NCI-H1694 treated with DMSO at 0.1 percent for 48 hours (cell line): ENCODE measurements around the gene PANK3.
"Not testable (repeated sequence)": the region's sequence is repeated elsewhere in the genome, so short reads cannot be mapped to it uniquely, and the experiment has no call there.

Experiments used
- DNase-seq: peaks from one replicate; lab custom pipeline; 2025; lab: John Stamatoyannopoulos, UW

The PANK3 gene

DNA sequence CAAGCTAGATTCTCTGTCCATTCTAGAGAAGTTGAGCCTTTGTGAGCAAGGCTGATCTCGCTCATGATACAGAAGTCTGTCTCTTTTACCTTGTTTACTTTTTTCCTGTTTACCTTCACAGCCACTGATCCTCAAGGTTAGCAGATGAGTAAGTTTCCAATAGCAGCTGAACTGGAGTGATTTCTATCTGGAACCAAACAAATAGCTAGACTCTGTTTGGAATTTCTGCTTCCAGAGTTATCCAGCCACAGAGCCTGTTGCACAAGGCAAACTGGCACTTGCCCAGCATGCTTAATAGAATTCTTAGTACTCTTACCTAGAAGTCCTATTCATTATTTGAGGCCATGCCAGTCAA lies 12.8 kb upstream of the PANK3 start:
- no peak for DNase-seq

DNA sequence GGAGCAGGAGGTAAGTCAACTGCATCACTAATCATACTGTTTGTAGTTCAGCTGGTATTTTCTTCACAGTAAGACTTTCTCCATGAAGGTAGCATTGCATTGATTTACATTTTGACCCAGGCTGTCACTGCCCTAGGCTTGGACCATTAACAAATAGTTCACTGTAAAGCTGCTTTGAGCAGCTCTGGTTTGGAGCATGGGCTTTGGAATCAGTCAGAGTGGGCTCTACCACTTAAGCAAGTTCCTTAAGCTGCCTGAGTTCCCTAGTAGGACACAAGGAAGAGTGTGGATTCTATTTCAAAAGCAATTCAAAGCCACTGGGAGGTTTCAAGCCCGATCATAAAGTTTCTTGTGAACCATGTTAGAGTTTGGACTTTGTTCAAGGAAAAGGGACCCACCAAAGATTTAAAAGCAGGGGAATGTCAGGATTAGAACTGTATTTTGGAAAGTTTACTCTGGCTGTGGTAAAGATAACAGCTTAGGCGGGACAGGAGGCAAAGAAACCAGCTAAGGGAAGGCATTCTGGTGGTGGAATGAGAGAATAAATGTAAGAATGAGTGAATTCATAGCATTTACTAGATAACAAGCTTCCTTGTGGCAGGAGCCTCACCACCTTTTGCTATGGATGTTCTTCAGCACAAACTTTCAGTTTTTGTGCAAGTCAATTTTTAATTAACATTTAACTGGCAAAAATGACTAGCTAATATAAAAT lies 12.3 kb upstream of the PANK3 start:
- DNase-seq: no peak

DNA sequence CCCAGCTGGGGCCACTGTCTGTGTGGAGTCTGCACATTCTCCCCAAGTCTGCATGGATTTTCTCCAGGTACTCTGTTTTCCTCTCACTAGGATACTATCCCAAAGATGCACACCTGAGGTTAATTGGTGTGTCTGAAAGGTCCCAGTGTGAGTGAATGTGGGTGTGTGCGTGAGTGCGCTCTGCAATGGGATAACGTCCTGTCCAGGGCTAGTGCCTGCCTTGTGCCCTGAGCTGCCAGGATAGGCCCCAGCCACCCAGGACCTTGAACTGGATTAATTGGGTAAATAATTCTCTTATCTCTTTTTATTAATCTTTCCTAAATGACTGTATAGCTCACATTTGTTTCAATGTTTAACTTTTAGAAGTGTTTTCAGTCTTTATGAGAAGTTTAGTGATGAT lies 11.5 kb upstream of the PANK3 start:
- no peak for DNase-seq

- DNase-seq: no peak
Observed at GRCh38 chr5:168587987-168588386, 8.8 kb upstream of the PANK3 start.

DNA sequence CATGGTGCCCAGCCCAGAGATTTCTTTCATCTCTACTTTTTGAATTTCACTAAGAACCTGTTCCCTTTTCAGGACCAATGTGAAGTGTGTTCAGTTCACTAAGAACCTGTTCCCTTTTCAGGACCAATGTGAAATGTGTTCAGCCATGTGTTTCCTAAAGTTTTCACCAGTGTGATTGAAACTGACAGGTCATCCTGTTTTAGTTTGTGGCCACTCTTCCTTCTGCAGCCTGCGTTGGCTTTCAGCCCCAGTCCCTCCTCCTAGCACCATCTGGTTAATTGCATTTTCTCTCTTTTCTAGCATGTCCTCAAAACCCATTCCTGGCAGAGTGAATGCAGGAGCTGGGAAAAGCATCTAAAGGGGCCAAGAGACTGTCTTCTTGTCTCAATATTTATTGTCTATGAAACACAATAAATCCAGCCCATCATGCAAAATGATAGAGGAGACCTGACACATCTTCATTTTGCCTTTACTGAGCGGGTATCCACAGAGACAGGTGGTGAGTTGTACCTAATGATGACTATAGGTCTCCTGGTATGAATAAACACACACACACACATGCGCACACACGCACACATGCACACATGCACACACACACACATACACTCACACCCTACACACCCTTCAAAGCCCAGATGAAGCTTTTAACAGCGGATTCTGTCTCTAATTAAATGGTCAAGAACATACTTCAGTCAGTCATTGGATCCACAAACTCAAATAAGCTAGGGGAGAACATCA lies 6.1 kb upstream of the PANK3 start:
- DNase-seq: peak; percentile 20

DNA sequence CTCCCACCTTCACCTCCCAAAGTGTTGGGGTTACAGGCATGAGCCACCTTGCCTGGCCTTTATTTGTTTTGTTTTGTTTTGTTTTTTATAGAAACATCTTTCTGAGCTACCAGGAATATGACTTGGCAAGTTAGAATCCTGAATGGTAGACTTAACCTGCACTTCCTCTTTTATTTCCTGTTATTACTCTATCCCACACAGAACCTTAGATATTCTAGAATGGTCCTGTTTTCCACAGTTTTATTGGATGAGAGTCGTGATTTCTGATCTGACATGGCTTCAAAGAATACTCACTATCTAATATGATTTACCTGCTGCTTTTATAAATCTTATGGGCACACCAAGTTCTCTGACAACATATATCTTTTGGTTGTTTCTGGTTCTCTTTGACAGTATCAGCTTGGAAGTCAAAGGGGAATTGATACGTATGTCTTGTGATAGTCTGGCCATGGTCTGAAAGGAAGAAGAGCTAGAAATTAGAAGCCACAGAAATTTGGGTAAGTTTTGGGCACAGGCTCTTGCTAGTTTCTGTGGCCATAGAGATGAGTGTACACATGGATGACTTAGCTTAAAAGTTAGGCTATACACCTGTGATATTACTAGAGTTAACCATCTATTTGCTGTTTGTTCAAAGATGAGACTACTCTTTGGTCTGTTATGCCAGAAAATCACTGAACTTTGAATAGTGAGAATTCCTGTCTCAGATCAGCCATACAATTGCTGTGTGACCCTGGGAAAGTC lies 4.7 kb upstream of the PANK3 start:
- DNase-seq: no peak

GRCh38 chr5:168580814-168581469 lies 1.8 kb upstream of the PANK3 start:
- not testable (repeated sequence) for DNase-seq

GRCh38 chr5:168580227-168580508 lies 1.0 kb upstream of the PANK3 start:
- no peak for DNase-seq

DNA sequence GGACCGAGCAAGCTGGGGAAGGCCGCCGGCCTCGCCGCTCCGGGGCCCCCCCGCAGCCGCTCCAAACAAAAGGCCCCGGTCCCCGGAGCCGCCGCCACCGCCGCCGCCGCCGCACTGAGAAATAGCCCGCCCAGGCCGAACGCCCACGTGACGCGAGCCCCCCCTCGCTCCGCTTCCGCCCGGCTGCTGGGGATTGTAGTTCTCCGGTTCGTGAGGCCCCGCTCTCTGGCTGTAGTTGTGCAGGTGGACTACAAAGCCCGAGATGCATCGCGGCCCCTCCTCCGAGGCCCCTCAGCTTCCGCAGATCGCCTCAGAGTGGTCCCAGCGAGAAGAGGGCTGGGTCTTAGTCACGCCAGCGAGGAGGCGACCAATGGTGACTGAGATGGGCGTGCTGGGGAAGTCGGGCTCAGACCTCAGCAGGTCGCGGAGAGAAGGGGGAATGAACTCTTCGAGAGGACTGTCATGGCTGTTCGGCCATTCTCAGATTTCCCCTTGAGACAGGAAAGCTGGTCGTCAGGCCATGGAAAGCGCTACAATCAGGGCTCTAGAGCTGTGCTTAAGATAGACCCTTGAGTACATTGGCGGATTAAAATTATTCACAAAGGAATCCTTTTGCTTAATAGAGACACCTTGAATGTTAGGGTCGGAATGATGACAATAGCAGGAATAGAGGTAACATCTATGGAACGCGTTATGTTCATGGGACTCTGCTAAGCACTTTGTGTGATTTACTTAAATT lies 489 bp upstream of the PANK3 start:
- DNase-seq: peak; percentile 96

GRCh38 chr5:168578006-168578405 lies 1.2 kb downstream of the PANK3 start:
- no peak for DNase-seq

- DNase-seq: no peak
Observed at GRCh38 chr5:168575391-168576372, 3.5 kb downstream of the PANK3 start.

DNA sequence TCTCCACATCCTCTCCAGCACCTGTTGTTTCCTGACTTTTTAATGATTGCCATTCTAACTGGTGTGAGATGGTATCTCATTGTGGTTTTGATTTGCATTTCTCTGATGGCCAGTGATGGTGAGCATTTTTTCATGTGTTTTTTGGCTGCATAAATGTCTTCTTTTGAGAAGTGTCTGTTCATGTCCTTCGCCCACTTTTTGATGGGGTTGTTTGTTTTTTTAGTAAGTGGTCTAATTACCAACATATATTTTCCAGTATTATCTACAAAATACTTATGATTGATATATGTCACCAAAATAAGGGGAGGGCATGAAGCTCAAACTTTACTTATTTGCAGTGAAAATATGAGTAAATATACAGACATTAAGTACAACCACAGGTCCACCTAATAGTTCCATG lies 5.0 kb downstream of the PANK3 start:
- DNase-seq: not testable (repeated sequence)

DNA sequence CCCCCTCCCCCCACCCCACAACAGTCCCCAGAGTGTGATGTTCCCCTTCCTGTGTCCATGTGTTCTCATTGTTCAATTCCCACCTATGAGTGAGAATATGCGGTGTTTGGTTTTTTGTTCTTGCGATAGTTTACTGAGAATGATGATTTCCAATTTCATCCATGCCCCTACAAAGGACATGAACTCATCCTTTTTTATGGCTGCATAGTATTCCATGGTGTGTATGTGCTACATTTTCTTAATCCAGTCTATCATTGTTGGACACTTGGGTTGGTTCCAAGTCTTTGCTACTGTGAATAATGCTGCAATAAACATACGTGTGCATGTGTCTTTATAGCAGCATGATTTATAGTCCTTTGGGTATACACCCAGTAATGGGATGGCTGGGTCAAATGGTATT lies 5.5 kb downstream of the PANK3 start:
- not testable (repeated sequence) for DNase-seq

- no peak for DNase-seq
Observed at GRCh38 chr5:168570490-168571328, 8.5 kb downstream of the PANK3 start.

GRCh38 chr5:168568738-168569137 lies 10.4 kb downstream of the PANK3 start:
- DNase-seq: no peak

- no peak for DNase-seq
Observed at GRCh38 chr5:168563959-168564358, 15.2 kb downstream of the PANK3 start.

- DNase-seq: no peak
Observed at GRCh38 chr5:168562279-168562678, 16.9 kb downstream of the PANK3 start.

DNA sequence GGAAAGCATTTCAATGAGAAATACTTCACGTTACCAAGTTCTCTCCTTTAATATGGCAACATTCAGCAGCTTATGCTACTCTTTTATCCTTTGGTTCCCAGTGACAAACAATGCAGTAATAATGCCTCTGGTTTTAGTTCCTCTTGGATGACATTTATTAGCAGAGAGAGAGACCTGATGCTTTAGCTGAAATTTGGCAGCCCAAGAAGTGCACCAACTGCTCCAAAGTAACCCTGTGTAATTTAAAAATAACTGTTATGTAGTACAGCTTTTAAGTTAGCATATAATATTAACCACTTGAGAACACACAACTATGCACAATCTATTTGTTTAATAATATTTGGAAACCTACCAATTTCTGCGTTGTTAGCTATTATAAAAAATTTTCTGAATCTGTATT lies 21.8 kb downstream of the PANK3 start:
- no peak for DNase-seq

- no peak for DNase-seq
Observed at GRCh38 chr5:168553377-168554130, 25.6 kb downstream of the PANK3 start.
